NCI-H1417 (cell line): ENCODE measurements around the gene SRPRB.

Experiments used
- DNase-seq, 3 experiments: peaks; one replicate each; lab custom pipeline; 2025; lab: John Stamatoyannopoulos, UW

The SRPRB gene

DNA sequence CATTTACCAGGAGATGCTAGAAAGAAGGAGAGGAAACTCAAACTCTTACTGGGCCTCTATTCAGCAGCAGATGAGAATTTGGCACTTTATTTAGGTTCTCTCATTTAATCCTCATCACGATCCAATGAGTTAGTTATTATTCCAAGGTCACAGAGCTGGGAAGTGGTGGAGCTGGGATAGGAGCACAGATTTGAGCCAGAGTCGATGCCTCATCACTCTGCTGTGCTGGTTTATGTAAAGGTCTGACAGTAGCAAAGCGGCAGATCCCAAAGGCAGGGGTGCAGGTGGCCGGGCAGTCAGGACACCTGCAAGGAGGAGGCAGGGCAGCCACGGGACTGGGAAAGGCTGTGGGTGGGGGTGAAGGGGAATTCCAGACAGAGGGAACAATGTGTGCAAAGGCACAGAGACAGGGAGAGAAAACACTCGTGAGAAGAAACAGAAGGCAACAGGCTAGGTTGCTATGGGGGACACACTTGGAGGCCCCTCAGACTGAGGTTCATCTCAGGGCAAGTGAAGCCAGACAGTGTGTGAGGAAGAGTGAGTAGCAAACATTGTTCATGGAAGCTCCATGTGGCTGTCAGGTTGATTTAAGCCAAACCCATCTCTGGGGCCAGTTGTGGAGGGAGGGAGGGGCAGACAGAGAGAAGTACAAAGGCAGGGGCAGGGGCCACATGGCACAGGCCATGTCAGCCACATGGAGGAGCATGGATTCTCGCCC is 63.3 kb downstream of the SRPRB start:
- no peak for DNase-seq

DNA sequence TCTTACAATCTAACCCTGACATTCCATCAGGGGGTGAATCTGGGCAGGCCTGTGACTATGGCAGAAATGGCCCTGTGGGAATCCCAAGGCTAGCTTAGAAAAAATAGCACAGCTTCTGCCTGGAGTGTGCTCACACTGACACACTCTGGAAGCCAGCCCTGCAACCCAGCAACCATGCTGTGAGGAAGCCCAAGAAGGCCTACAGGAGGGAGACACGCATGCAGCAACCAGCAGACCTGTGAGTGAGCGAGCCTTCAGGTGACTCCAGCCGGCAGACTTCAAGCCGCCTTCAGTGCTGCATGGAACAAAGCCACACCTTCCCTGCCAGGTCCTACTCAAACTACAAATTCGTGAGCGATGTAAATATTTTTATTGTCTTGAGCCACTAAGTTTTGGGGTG is 64.0 kb downstream of the SRPRB start:
- DNase-seq = no peak

DNA sequence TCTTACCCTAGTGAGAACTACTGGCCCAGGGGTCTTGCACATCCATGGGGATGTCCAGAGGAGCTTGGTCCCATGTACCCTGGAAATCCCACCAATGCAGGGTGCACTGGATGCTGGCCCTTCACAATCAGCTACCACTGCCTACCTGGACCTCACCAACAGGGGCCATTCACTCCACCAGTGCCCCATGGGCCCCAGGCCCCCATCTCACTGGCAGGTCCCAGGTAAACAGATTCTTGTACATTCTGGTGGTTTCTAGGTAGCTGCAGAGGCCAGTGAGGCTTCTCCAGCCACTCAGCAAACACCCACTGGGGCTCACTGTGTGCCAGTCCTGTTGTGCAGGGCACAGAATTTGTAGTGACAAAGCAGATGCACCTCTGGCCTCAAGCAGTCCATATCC is 65.2 kb downstream of the SRPRB start:
- DNase-seq = no peak
